ENCODE results near the gene TMIE.

Gene TMIE, protein sequence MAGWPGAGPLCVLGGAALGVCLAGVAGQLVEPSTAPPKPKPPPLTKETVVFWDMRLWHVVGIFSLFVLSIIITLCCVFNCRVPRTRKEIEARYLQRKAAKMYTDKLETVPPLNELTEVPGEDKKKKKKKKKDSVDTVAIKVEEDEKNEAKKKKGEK

GRCh38 chr3:46701181-46701939 is at the start of gene TMIE:
Gene TMIE (plus strand): TSS chr3:46701392. CDS start chr3:46701488, 96 bp downstream.
- no peak for DNase-seq

DNA sequence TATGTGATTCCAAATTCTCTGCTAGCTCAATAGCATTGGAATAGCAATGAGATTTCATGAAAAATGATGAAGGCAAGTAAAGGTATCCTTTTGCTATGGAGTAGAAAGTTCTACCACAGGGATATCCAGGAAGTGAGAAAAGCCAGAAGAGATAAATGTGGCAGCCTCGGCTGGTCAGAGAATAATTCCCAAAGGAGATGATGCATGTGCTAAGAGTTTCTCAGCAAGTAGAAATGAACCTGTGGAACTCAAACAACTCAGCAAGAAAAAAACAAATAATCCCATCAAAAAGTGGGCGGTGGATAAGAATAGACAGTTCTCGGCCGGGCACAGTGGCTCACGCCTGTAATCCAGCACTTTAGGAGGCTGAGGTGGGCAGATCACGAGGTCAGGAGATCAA is 45.9 kb upstream of the TMIE start:
- DNase-seq = no peak

- no peak for DNase-seq
These were observed 44.2 kb upstream of the TMIE start for GRCh38 chr3:46656778-46657556.

GRCh38 chr3:46659285-46659684 is 41.9 kb upstream of the TMIE start:
- DNase-seq = no peak

DNA sequence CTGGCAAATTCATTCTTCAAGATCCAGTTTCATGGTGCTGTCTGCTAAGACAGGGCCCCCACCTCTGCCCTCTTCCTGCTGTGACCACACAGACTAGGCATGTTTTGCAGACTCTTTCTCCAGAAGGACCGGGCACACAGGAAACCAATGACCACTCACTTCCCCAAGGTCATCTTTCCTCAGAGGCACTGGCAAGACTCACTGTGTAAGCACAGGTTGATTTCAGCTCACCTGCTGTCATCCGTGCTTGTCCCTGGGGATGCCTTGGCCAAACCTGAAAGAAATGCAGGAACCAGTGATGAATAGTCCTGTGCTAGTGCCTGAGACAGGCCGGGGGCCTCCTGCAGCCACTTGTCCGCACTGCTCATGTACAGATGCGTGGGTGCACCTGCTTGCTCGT is 41.2 kb upstream of the TMIE start:
- no peak for DNase-seq

DNA sequence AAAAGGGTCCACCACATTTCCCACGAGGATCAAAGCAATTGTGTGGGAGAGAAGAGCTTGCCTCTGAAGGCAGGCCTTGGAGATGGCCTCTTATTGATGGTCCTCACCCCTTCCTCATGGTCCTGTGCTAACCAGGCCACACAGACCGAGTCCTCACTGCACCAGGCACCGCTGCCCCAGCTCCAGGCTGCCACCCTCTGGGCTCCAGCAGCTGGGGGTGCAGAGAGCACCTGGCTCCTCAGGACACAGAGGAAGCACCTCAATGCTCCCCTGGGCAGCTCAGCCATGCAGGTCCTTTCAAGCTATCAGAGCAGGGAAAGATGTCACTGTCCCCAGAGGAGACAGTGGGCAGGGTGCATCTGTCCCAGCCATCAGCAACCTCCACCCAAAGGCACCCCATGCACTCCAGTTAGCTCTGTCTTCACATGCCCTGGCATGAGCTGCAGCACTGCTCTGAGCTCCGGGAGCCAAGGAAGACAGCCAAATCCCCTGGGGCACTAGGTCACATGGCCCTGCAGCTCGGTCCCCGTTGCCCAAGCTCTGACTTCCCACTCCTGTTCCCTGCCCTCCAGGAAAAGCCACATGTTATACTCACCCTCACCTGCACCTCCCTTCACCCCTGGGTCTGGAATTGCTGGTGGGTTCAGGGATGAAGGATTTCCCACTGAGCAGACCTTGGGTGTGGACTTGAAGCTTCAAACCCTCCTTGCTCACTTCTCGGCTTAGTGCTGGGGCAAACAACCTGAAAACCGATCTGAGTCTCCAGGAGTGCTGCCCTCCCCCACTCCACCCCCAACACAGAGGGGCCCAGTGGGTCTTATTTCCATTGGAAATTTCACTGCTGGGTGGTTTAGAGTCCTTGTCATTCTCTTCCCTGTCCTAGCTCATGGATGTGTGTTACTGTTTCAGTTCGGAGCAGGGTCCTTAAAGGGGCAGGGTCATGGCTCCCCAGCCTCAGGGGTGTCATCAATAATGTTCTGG is 40.4 kb upstream of the TMIE start:
- no peak for DNase-seq

DNA sequence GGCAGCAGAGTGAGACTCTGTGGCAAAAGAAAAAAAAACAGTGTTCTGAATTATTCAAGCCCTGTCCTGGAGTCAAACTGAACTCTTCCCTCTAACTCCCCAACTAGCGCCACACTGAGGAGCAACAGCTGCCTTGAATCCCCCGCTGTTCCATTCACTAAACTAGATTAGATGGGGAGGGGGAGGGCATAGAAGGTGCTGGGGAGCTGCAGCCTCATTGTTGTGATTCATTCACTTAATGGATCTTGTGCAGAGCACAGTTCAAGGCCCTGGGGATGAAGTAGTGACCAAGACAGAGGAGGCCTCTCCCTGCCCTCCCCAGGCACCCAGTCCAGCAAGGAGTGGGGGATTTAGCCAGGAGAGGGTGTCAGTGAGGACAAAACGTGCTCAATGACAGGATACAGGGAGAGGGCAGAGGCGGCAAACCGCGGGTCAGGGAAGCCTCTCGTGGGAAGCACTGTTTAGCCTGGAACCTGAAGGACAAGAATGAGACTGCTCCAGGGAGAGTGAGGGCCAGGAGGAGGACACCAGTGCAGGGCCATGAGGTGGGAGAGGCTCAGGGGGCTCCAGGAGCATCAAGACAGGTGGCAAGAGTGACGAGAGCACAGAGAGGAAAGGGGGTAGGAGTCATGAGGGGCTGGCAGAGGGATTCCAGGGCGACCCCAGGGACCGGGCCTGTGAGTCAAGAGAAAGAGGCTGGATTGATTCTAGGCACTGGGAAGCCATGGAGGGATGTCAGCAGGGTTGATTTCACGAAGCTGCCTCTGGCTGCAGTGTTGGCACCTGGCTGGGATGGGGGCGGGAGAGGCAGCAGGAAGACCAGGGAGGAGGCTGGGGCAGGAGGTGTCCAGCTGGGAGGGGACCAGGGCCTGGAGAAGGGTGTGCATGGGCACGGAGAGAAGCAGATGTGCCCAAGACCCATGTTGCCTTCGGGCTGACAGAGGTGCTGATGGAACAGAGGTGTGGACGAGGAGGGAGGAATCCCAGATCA is 39.1 kb upstream of the TMIE start:
- DNase-seq = no peak

DNA sequence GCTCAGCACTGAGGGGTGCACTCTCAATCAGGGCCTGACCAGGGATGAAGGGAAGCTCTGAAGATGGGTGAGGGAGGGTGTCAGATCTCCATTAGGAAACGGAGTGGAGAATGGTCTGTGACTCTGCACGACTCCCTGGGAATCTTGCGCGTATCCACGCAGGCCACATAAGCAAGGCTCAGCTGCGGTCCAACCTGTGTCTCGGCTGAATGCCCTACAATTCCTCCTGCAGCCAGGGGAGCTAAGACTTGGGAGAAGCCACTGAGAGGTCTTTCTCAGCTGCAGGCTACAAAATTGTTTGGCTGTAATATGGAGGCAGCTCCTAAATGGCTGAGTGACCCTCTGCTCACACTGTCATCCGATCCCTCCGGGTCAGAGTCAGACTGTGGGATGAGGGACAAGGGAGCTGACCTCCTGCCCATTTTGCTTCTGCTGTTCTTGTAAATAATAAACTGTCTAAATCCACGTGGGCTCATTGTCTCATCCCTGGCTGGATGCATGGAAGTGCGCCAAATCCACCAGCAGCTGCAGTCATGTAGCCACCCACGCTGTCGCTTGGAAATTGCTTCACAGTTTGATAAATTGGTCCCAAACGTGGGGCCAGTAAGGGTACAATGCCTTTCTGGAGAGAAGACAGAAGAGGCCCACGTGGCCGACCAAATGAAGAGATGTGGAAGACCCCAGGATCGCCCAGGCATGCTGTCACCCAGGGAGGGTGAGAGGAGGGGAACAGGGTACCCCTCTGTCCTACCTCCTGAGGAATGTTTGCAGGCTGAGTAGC is 38.2 kb upstream of the TMIE start:
- DNase-seq = no peak

GRCh38 chr3:46663591-46664135 is 37.5 kb upstream of the TMIE start:
- no peak for DNase-seq

DNA sequence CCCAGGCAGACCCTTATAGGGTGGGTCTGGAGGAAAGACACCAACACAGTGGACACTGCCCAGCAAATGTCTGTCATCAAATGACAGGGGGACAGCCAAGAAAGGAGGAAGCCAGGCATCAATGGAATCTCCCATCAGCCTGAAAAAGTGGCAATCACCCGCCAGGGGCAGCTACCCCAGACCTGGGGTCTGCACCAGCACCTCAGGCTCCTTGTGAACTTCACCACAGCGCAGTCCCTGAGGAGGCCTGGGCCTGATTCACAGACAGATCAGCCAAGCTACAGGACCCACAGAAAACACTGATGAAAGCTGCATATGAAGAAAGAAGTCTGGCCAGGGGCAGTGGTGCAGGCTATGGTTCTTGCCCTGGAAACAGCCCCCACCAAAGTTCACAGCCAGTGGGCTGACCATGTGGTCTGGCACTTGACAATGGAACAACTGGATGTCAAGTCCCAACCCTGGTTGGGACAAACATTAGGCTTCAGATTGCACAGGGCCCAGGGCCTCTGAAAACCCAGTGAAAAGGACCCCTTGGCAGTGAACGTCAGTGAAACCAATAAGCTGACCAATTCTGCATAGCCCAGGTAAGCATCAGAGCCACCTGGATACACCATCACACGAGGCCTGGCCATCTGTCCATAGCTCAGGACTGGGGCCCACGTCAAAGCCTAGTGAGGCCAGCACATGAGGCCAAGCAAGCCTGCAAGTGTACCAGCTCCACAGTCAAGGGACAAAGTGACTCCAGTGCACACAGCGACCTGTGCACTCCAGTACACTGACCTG is 36.8 kb upstream of the TMIE start:
- DNase-seq = no peak

GRCh38 chr3:46664971-46665762 is 36.0 kb upstream of the TMIE start:
- no peak for DNase-seq

GRCh38 chr3:46665763-46666452 is 35.3 kb upstream of the TMIE start:
- DNase-seq = no peak

DNA sequence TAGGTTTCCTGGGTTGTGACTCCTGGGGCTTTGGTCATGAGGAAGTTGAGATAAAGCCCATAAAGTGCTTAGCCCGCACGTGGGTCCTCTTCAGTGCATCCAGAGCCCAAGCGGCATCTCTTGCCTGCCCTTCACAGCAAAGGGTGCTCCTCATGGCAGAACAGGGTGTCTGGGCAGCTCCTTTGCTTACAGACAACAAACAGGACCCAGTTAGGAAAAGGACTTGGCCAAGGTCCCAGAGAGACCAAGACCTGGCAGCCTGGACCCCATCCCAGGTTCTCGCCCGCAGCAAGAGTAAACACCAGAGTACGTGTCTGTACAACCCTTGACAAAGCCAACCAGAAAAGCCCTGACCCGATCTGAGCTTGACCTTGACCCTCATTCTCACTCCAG is 34.7 kb upstream of the TMIE start:
- DNase-seq = no peak

- DNase-seq = no peak
These were observed 34.1 kb upstream of the TMIE start for GRCh38 chr3:46667061-46667621.

GRCh38 chr3:46667657-46668056 is 33.5 kb upstream of the TMIE start:
- no peak for DNase-seq

GRCh38 chr3:46668116-46668515 is 33.1 kb upstream of the TMIE start:
- DNase-seq = no peak

DNA sequence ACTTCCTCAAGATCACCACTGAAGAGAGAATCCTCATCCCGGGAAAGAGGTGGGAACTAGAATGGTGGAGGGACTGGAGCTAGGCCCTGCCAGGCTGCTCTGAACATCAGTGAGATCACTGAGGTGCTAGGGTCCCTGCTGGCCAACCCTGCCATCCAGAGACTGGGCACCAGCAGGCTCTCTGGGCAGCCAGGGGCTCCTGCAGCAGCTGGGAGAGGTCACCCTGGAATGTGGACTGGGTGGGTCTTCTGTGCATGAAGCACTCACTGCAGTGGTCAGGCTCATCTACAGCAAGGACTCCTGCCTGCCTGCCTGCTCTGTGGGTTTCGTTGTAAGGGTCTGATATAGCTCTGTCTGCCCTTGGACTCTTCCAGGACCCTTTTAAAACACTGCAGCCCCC is 32.6 kb upstream of the TMIE start:
- DNase-seq = no peak

Measured in T1000 (cell line).